Measurements from ENCODE around the gene SETBP1.

SETBP1 gene

GRCh38 chr18:44862112-44862511 lies 181.4 kb downstream of the SETBP1 start:
- no peaks in the 10 kb centered on the region; the same call in 1 of the 2 replicates for H3K9me3 ChIP-seq
- no peak for TF ChIP-seq Cebpa-rat (IDR thresholded peaks at IDR 0.05)
- no peak overlapping the region for H3K9ac ChIP-seq
- no peak overlapping the region for H3K4me2 ChIP-seq
- H3K4me1 ChIP-seq, result 0 out of 2 replicates have a peak, but pooled peaks cover 4% of the 10 kb centered on the region
- no peak overlapping the region for H3K4me3 ChIP-seq
- H4K20me1 ChIP-seq, result no peaks in the 10 kb centered on the region
- H3K27ac ChIP-seq, result no peak overlapping the region
- H3K36me3 ChIP-seq, result no peaks in the 10 kb centered on the region
- H3K27me3 ChIP-seq, result no peaks in the 10 kb centered on the region

- Histone ChIP-seq H3K4me3 (no peak overlapping the region), H3K27ac (no peak overlapping the region), H4K20me1 (no peaks in the 10 kb centered on the region), H3K4me1 (peaks cover 15% of the 10 kb centered on the region), H3K27me3 (no peaks in the 10 kb centered on the region), H3K36me3 (no peaks in the 10 kb centered on the region), H3K9me3 (no peaks in the 10 kb centered on the region), H3K9ac (no peak overlapping the region), H3K4me2 (no peak overlapping the region)
- TF ChIP-seq Cebpa-rat (IDR thresholded peaks at IDR 0.05), result no peak
These were observed 185.4 kb downstream of the SETBP1 start for GRCh38 chr18:44866103-44866502.

GRCh38 chr18:44869533-44869932 lies 188.8 kb downstream of the SETBP1 start:
- Histone ChIP-seq H3K9ac (no peak overlapping the region), H3K27ac (no peak overlapping the region), H3K9me3 (no peaks in the 10 kb centered on the region; the same call in 1 of the 2 replicates), H4K20me1 (no peaks in the 10 kb centered on the region), H3K36me3 (no peaks in the 10 kb centered on the region), H3K4me3 (no peak overlapping the region), H3K4me1 (peaks cover 26% of the 10 kb centered on the region), H3K27me3 (no peaks in the 10 kb centered on the region), H3K4me2 (no peak overlapping the region)
- no peak for TF ChIP-seq Cebpa-rat (IDR thresholded peaks at IDR 0.05)

- no peak for TF ChIP-seq Cebpa-rat (IDR thresholded peaks at IDR 0.05)
- H3K4me3 ChIP-seq, result no peak overlapping the region
- 0 out of 2 replicates have a peak, but pooled peaks cover 3% of the 10 kb centered on the region for H3K36me3 ChIP-seq
- no peaks in the 10 kb centered on the region for H4K20me1 ChIP-seq
- no peak overlapping the region for H3K27ac ChIP-seq
- H3K9ac ChIP-seq, result no peak overlapping the region
- H3K4me1 ChIP-seq, result peaks cover 26% of the 10 kb centered on the region
- peak overlapping the region; percentile 50 for H3K4me2 ChIP-seq
- no peaks in the 10 kb centered on the region for H3K27me3 ChIP-seq
- H3K9me3 ChIP-seq, result no peaks in the 10 kb centered on the region; the same call in 1 of the 2 replicates
These were observed 190.2 kb downstream of the SETBP1 start for GRCh38 chr18:44870631-44871502.

GRCh38 chr18:44871771-44872170 lies 191.1 kb downstream of the SETBP1 start:
- Histone ChIP-seq H3K4me3 (no peak overlapping the region), H3K27me3 (no peaks in the 10 kb centered on the region), H3K27ac (no peak overlapping the region), H3K36me3 (0 out of 2 replicates have a peak, but pooled peaks cover 3% of the 10 kb centered on the region), H3K4me1 (peaks cover 22% of the 10 kb centered on the region), H3K9me3 (no peaks in the 10 kb centered on the region; the same call in 1 of the 2 replicates), H3K9ac (no peak overlapping the region), H4K20me1 (no peaks in the 10 kb centered on the region), H3K4me2 (peak overlapping the region; percentile 50)
- no peak for TF ChIP-seq Cebpa-rat (IDR thresholded peaks at IDR 0.05)

GRCh38 chr18:44876024-44876423 lies 195.3 kb downstream of the SETBP1 start:
- TF ChIP-seq Cebpa-rat (IDR thresholded peaks at IDR 0.05), result no peak
- Histone ChIP-seq H3K9ac (no peak overlapping the region), H3K4me2 (no peak overlapping the region), H3K4me3 (no peak overlapping the region), H4K20me1 (no peaks in the 10 kb centered on the region), H3K36me3 (0 out of 2 replicates have a peak, but pooled peaks cover 3% of the 10 kb centered on the region), H3K9me3 (no peaks in the 10 kb centered on the region; the same call in 1 of the 2 replicates), H3K27ac (no peak overlapping the region), H3K4me1 (peaks cover 12% of the 10 kb centered on the region), H3K27me3 (no peaks in the 10 kb centered on the region)

GRCh38 chr18:44876755-44877154 lies 196.1 kb downstream of the SETBP1 start:
- no peak for TF ChIP-seq Cebpa-rat (IDR thresholded peaks at IDR 0.05)
- Histone ChIP-seq H3K9me3 (no peaks in the 10 kb centered on the region; the same call in 1 of the 2 replicates), H3K27me3 (no peaks in the 10 kb centered on the region), H3K27ac (no peak overlapping the region), H4K20me1 (no peaks in the 10 kb centered on the region), H3K4me2 (no peak overlapping the region), H3K36me3 (0 out of 2 replicates have a peak, but pooled peaks cover 3% of the 10 kb centered on the region), H3K4me3 (no peak overlapping the region), H3K4me1 (peaks cover 5% of the 10 kb centered on the region), H3K9ac (no peak overlapping the region)

- Histone ChIP-seq H3K9me3 (no peaks in the 10 kb centered on the region; the same call in 1 of the 2 replicates), H3K4me2 (no peak overlapping the region), H4K20me1 (no peaks in the 10 kb centered on the region), H3K4me1 (no peaks in the 10 kb centered on the region), H3K4me3 (no peak overlapping the region), H3K27me3 (no peaks in the 10 kb centered on the region), H3K9ac (no peak overlapping the region), H3K36me3 (0 out of 2 replicates have a peak, but pooled peaks cover 3% of the 10 kb centered on the region), H3K27ac (no peak overlapping the region)
- TF ChIP-seq Cebpa-rat (IDR thresholded peaks at IDR 0.05), result no peak
These were observed 197.6 kb downstream of the SETBP1 start for GRCh38 chr18:44878335-44878734.

GRCh38 chr18:44880170-44880569 lies 199.5 kb downstream of the SETBP1 start:
- TF ChIP-seq Cebpa-rat (IDR thresholded peaks at IDR 0.05), result no peak
- Histone ChIP-seq H3K4me3 (no peak overlapping the region), H3K9me3 (no peaks in the 10 kb centered on the region), H3K27ac (no peak overlapping the region), H3K9ac (no peak overlapping the region), H3K36me3 (no peaks in the 10 kb centered on the region), H4K20me1 (no peaks in the 10 kb centered on the region), H3K4me2 (no peak overlapping the region), H3K4me1 (no peaks in the 10 kb centered on the region), H3K27me3 (no peaks in the 10 kb centered on the region)

GRCh38 chr18:44881461-44882162 lies 200.9 kb downstream of the SETBP1 start:
- H3K36me3 ChIP-seq, result no peaks in the 10 kb centered on the region
- H3K4me1 ChIP-seq, result no peaks in the 10 kb centered on the region
- no peaks in the 10 kb centered on the region for H4K20me1 ChIP-seq
- no peak for TF ChIP-seq Cebpa-rat (IDR thresholded peaks at IDR 0.05)
- H3K27me3 ChIP-seq, result no peaks in the 10 kb centered on the region
- H3K4me3 ChIP-seq, result no peak overlapping the region
- no peaks in the 10 kb centered on the region for H3K9me3 ChIP-seq
- no peak overlapping the region for H3K4me2 ChIP-seq
- H3K9ac ChIP-seq, result no peak overlapping the region
- H3K27ac ChIP-seq, result no peak overlapping the region
